ENCODE data around the gene P4HA1. TPM values are rescaled to one million over a fixed set of nuclear protein-coding genes. Genes with fewer than 3 reads are reported as not detected.

The P4HA1 gene
- total RNA-seq, 1 experiment from 2014 or later = 107 TPM

DNA sequence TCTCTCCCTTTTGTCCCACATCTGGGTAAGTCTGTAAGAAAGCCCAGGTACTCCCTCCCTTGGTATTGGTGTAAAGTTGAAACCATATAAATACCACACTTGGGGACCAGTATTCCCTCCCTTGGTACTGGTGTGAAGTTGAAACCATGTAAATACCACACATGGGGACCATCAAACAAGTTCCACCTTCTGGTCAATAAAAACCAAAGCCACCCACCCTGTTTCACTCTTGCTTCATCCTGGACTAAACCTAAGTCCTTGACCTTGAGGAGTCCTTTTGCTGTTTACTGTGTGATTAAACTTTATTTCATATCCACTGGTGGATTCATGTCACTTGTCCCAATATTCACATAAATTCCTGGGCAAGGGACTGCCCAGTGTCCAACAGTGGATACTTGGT lies 8.4 kb downstream of the P4HA1 start:
- Histone ChIP-seq H3K27me3 (ENCODE audit: low read length) (no peaks in the 10 kb centered on the region), H3K36me3 (ENCODE audit: insufficient read depth, low read length) (0 out of 2 replicates have a peak, but pooled peaks cover 4% of the 10 kb centered on the region), H3K4me1 (ENCODE audit: low read length) (peaks cover 21% of the 10 kb centered on the region), H2AFZ (ENCODE audit: low read length) (no peak overlapping the region), H3K9me2 (replicated peaks; ENCODE audit: insufficient read depth, low read length) (no peaks in the 10 kb centered on the region), H3K4me3 (ENCODE audit: low read length) (no peak overlapping the region), H3K9ac (ENCODE audit: low read length) (no peak overlapping the region), H3K27ac (ENCODE audit: low read length) (no peak overlapping the region), H4K20me1 (ENCODE audit: insufficient read depth, low read depth, low read length) (no peaks in the 10 kb centered on the region), H3K79me2 (ENCODE audit: low read length) (peaks cover 100% of the 10 kb centered on the region), H3K9me3 (ENCODE audit: low read length) (no peaks in the 10 kb centered on the region), H3K4me2 (ENCODE audit: low read depth, low read length, poor library complexity, severe bottlenecking) (no peak overlapping the region)
- no peak for DNase-seq

DNA sequence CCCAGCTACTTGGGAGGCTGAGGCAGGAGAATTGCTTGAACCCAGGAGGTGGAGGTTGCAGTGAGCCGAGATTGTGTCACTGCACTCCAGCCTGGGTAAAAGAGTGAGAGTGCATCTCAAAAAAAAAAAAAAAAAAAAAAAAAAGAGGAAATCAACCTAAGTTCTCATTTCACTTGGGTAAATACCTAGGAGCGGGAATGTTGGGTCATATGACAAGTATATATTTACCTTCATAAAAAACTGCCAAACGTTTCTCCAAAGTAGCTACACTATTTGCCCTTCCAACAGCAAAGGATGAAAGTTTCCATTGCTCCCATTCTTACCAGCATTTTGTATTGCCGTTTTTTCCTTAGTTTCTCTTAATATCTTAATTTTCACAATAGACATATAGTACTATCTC lies 9.8 kb downstream of the P4HA1 start:
- H3K4me1 ChIP-seq (ENCODE audit: low read length) = peaks cover 11% of the 10 kb centered on the region
- no peak overlapping the region for H3K4me2 ChIP-seq (ENCODE audit: low read depth, low read length, poor library complexity, severe bottlenecking)
- no peaks in the 10 kb centered on the region for H4K20me1 ChIP-seq (ENCODE audit: insufficient read depth, low read depth, low read length)
- no peak overlapping the region for H3K4me3 ChIP-seq (ENCODE audit: low read length)
- no peaks in the 10 kb centered on the region for H3K9me3 ChIP-seq (ENCODE audit: low read length)
- peaks cover 100% of the 10 kb centered on the region for H3K79me2 ChIP-seq (ENCODE audit: low read length)
- no peak overlapping the region for H3K27ac ChIP-seq (ENCODE audit: low read length)
- no peaks in the 10 kb centered on the region for H3K9me2 ChIP-seq (replicated peaks; ENCODE audit: insufficient read depth, low read length)
- 0 out of 2 replicates have a peak, but pooled peaks cover 4% of the 10 kb centered on the region for H3K36me3 ChIP-seq (ENCODE audit: insufficient read depth, low read length)
- no peak overlapping the region for H2AFZ ChIP-seq (ENCODE audit: low read length)
- no peaks in the 10 kb centered on the region for H3K27me3 ChIP-seq (ENCODE audit: low read length)
- no peak overlapping the region for H3K9ac ChIP-seq (ENCODE audit: low read length)
- no peak for DNase-seq

DNA sequence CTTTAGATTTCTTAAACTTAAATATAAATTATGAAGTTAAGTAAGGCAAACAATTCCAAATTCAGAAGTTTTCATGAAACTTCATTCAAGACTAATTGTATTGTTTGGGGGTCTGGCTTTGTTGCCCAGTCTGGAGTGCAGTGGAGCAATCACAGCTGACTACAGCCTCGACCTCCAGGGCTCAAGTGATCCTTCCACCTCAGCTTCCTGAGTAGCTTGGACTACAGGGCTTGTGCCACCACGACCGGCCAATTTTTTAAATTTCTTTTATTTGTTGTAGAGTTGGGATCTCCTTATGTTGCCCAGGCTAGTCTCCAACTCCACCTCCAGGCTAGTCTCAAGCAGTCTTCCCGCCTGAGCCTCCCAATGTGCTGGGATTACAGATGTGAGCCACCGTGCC lies 12.5 kb downstream of the P4HA1 start:
- no peak overlapping the region for H3K9ac ChIP-seq (ENCODE audit: low read length)
- H3K27me3 ChIP-seq (ENCODE audit: low read length) = no peaks in the 10 kb centered on the region
- DNase-seq = no peak
- no peaks in the 10 kb centered on the region for H3K9me3 ChIP-seq (ENCODE audit: low read length)
- peaks cover 97% of the 10 kb centered on the region for H3K79me2 ChIP-seq (ENCODE audit: low read length)
- no peaks in the 10 kb centered on the region for H3K36me3 ChIP-seq (ENCODE audit: insufficient read depth, low read length)
- H3K27ac ChIP-seq (ENCODE audit: low read length) = no peak overlapping the region
- peaks cover 4% of the 10 kb centered on the region; the same call in 1 of the 2 replicates for H3K4me1 ChIP-seq (ENCODE audit: low read length)
- no peak overlapping the region for H2AFZ ChIP-seq (ENCODE audit: low read length)
- no peaks in the 10 kb centered on the region; the same call in 1 of the 2 replicates for H4K20me1 ChIP-seq (ENCODE audit: insufficient read depth, low read depth, low read length)
- H3K4me2 ChIP-seq (ENCODE audit: low read depth, low read length, poor library complexity, severe bottlenecking) = no peak overlapping the region
- no peak overlapping the region for H3K4me3 ChIP-seq (ENCODE audit: low read length)
- H3K9me2 ChIP-seq (replicated peaks; ENCODE audit: insufficient read depth, low read length) = no peaks in the 10 kb centered on the region

DNA sequence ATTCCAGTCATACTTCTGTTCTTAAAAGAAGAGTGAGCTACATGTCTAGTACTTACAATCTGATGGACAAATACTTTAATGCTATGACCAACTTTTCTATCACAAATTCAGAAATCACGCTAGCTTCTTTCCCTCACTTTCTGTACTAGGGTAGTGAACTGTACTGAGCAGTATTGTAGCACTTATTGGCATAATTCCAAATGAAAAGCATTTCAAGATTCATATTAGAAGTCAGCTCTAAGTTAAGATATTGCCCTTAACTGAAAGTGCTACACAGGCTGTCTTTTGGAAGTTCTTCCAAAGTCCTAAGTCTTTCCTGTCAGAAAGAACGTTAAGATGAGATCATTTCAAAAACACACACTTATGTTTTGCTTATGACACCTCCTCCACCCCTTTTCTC lies 13.4 kb downstream of the P4HA1 start:
- H3K9me3 ChIP-seq (ENCODE audit: low read length) = no peaks in the 10 kb centered on the region
- H3K79me2 ChIP-seq (ENCODE audit: low read length) = peaks cover 96% of the 10 kb centered on the region
- no peak for DNase-seq
- no peaks in the 10 kb centered on the region for H3K27me3 ChIP-seq (ENCODE audit: low read length)
- H2AFZ ChIP-seq (ENCODE audit: low read length) = no peak overlapping the region
- no peak overlapping the region for H3K4me3 ChIP-seq (ENCODE audit: low read length)
- no peaks in the 10 kb centered on the region; the same call in 1 of the 2 replicates for H4K20me1 ChIP-seq (ENCODE audit: insufficient read depth, low read depth, low read length)
- no peaks in the 10 kb centered on the region for H3K36me3 ChIP-seq (ENCODE audit: insufficient read depth, low read length)
- no peak overlapping the region for H3K9ac ChIP-seq (ENCODE audit: low read length)
- no peaks in the 10 kb centered on the region for H3K9me2 ChIP-seq (replicated peaks; ENCODE audit: insufficient read depth, low read length)
- H3K4me1 ChIP-seq (ENCODE audit: low read length) = peaks cover 4% of the 10 kb centered on the region; the same call in 1 of the 2 replicates
- 0 out of 2 replicates have a peak overlapping the region, but pooled peaks have one; percentile 22 for H3K27ac ChIP-seq (ENCODE audit: low read length)
- H3K4me2 ChIP-seq (ENCODE audit: low read depth, low read length, poor library complexity, severe bottlenecking) = no peak overlapping the region

DNA sequence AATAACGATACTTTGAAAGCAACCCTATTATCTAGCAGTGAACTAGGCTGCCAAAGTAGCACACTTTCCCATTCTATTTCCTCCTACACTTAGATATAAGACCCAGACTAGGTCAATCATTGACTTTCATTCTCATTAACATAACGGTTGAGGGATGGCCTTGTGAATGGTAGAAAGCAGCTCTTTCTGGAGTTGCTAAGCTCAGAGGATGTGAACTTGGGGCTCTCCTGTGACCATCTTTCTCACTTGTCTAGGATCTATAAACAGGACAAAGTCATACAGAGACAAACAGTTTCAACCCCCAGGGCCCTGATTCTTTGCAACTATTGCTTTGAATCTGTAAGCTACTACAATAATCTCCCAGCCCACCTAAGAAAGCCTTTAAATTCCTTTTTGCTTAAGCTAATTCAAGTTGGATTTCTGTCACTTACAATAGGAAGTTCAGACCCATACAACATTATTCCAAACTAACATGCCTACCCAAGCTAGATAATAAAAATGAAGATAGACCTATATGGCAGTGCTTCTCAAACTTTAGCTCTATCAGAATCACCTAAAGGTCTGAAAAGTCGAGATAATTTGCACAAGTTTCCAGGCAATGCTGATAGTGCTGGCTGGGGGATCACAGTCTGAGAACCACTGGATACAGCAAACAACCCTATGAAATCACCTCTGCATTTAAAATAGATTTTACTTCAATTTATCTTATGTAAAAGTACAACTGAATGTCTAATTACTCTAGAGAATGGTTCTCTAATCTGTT lies 16.7 kb downstream of the P4HA1 start:
- no peak for DNase-seq
- H2AFZ ChIP-seq (ENCODE audit: low read length) = no peak overlapping the region
- H3K9ac ChIP-seq (ENCODE audit: low read length) = no peak overlapping the region
- H3K27ac ChIP-seq (ENCODE audit: low read length) = no peak overlapping the region
- H3K4me1 ChIP-seq (ENCODE audit: low read length) = peaks cover 3% of the 10 kb centered on the region; the same call in 1 of the 2 replicates
- H3K36me3 ChIP-seq (ENCODE audit: insufficient read depth, low read length) = peaks cover 9% of the 10 kb centered on the region
- H3K79me2 ChIP-seq (ENCODE audit: low read length) = peaks cover 95% of the 10 kb centered on the region
- no peaks in the 10 kb centered on the region for H3K9me3 ChIP-seq (ENCODE audit: low read length)
- no peaks in the 10 kb centered on the region for H3K27me3 ChIP-seq (ENCODE audit: low read length)
- no peaks in the 10 kb centered on the region for H3K9me2 ChIP-seq (replicated peaks; ENCODE audit: insufficient read depth, low read length)
- H3K4me3 ChIP-seq (ENCODE audit: low read length) = no peak overlapping the region
- no peaks in the 10 kb centered on the region; the same call in 1 of the 2 replicates for H4K20me1 ChIP-seq (ENCODE audit: insufficient read depth, low read depth, low read length)
- no peak overlapping the region for H3K4me2 ChIP-seq (ENCODE audit: low read depth, low read length, poor library complexity, severe bottlenecking)

DNA sequence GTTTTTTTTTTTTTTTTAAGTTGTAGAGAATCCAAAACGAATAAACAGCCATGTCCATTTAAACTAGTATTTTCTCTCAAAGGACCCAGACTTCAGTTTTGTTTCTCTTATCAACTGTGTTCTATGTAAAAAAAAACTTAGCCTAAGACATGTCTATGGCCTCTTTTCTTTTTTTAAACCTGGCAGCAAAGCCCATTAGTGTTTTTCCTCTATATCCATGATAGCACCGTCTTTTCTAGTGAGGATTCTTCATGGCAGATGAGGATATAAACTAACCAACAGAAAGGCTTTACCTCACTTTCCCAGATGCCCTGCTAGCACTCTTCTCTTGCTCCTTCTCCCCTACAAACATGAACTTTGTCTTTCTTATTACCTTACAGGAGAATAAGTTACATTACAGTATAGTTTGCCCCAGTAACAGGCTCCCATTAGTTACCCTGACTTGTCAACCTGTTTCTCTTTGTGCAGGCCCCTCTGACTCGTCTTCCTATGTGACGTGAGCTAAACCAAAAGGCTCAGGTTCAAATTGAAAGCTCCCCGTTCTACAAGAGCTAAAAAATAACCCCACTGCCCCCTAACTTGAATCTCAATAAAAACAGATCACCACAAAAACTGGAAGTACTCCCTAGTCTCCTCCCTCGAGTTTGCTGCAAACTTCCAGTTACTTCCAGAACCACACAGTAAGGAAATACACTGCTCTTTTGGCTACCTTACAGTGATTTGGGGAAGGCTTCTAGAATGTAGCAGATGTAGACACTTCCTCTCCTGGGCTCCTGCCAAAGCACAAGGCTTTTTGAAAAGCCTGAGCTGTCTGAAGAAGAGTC lies 20.1 kb downstream of the P4HA1 start:
- Histone ChIP-seq H3K4me3 (ENCODE audit: low read length) (no peak overlapping the region), H3K4me2 (ENCODE audit: low read depth, low read length, poor library complexity, severe bottlenecking) (no peak overlapping the region), H3K79me2 (ENCODE audit: low read length) (peaks cover 82% of the 10 kb centered on the region), H3K9me3 (ENCODE audit: low read length) (no peaks in the 10 kb centered on the region), H3K36me3 (ENCODE audit: insufficient read depth, low read length) (peaks cover 33% of the 10 kb centered on the region), H3K9me2 (replicated peaks; ENCODE audit: insufficient read depth, low read length) (no peaks in the 10 kb centered on the region), H3K4me1 (ENCODE audit: low read length) (peaks cover 3% of the 10 kb centered on the region; the same call in 1 of the 2 replicates), H3K27me3 (ENCODE audit: low read length) (no peaks in the 10 kb centered on the region), H2AFZ (ENCODE audit: low read length) (no peak overlapping the region), H3K27ac (ENCODE audit: low read length) (no peak overlapping the region), H3K9ac (ENCODE audit: low read length) (no peak overlapping the region), H4K20me1 (ENCODE audit: insufficient read depth, low read depth, low read length) (no peaks in the 10 kb centered on the region; the same call in 1 of the 2 replicates)
- no peak for DNase-seq

DNA sequence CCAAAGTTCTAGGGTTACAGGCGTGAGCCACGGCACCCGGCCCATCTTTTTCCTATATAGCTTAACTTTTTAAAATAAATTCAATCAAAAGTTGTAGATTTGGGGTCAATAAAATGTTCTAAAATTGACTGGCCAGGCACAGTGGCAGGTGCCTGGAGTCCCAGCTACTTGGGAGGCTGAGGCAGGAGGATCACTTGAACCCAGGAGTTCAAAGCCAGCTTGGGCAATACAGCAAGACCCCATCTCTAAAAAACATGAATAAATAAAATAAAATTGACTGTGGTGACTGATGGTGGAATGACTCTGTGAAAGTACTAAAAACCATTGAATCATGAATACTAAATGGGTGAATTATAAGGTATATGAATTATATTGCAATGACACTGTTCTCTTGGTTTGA lies 20.8 kb downstream of the P4HA1 start:
- Histone ChIP-seq H3K9ac (ENCODE audit: low read length) (no peak overlapping the region), H3K9me2 (replicated peaks; ENCODE audit: insufficient read depth, low read length) (no peaks in the 10 kb centered on the region), H3K79me2 (ENCODE audit: low read length) (peaks cover 82% of the 10 kb centered on the region), H4K20me1 (ENCODE audit: insufficient read depth, low read depth, low read length) (no peaks in the 10 kb centered on the region; the same call in 1 of the 2 replicates), H3K36me3 (ENCODE audit: insufficient read depth, low read length) (peaks cover 40% of the 10 kb centered on the region), H3K4me1 (ENCODE audit: low read length) (peaks cover 3% of the 10 kb centered on the region; the same call in 1 of the 2 replicates), H3K9me3 (ENCODE audit: low read length) (no peaks in the 10 kb centered on the region), H2AFZ (ENCODE audit: low read length) (no peak overlapping the region), H3K4me2 (ENCODE audit: low read depth, low read length, poor library complexity, severe bottlenecking) (no peak overlapping the region), H3K27ac (ENCODE audit: low read length) (no peak overlapping the region), H3K4me3 (ENCODE audit: low read length) (no peak overlapping the region), H3K27me3 (ENCODE audit: low read length) (no peaks in the 10 kb centered on the region)
- no peak for DNase-seq

DNA sequence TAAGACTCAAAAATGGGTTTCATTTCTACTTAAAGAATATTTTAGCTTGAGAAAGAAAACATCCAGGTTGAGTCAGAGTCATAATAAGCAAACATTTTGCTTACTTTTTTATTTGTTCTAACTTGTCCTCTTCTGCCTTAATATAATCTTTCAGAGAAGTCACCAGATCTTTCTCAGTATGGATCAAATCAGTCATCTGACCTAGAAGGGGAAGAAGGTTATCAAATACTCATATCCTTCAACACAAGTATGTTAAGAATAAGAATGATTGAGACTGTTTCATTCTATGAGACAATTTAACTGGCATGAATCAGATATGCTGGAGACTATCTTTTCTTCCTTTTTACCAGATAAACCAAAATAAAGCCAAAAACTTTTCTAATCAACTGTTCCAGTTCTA lies 23.0 kb downstream of the P4HA1 start:
- Histone ChIP-seq H3K4me3 (ENCODE audit: low read length) (no peak overlapping the region), H2AFZ (ENCODE audit: low read length) (no peak overlapping the region), H3K4me2 (ENCODE audit: low read depth, low read length, poor library complexity, severe bottlenecking) (no peak overlapping the region), H3K27ac (ENCODE audit: low read length) (no peak overlapping the region), H3K9me3 (ENCODE audit: low read length) (no peaks in the 10 kb centered on the region), H3K79me2 (ENCODE audit: low read length) (peaks cover 73% of the 10 kb centered on the region), H3K4me1 (ENCODE audit: low read length) (peaks cover 3% of the 10 kb centered on the region; the same call in 1 of the 2 replicates), H4K20me1 (ENCODE audit: insufficient read depth, low read depth, low read length) (no peaks in the 10 kb centered on the region), H3K27me3 (ENCODE audit: low read length) (no peaks in the 10 kb centered on the region), H3K9me2 (replicated peaks; ENCODE audit: insufficient read depth, low read length) (no peaks in the 10 kb centered on the region), H3K9ac (ENCODE audit: low read length) (no peak overlapping the region), H3K36me3 (ENCODE audit: insufficient read depth, low read length) (peaks cover 50% of the 10 kb centered on the region)
- no peak for DNase-seq

All from Karpas-422 (cell line).